Measurements from ENCODE around the gene MICU2.

Gene MICU2, protein sequence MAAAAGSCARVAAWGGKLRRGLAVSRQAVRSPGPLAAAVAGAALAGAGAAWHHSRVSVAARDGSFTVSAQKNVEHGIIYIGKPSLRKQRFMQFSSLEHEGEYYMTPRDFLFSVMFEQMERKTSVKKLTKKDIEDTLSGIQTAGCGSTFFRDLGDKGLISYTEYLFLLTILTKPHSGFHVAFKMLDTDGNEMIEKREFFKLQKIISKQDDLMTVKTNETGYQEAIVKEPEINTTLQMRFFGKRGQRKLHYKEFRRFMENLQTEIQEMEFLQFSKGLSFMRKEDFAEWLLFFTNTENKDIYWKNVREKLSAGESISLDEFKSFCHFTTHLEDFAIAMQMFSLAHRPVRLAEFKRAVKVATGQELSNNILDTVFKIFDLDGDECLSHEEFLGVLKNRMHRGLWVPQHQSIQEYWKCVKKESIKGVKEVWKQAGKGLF

GRCh38 chr13:21603531-21604448 lies at the start of gene MICU2:
Gene MICU2, minus strand, starts transcription at chr13:21604170. Its CDS starts 22 bp downstream, at chr13:21604148.
- DNase-seq = peak; percentile 95

GRCh38 chr13:21641629-21642028 lies 37.7 kb upstream of the MICU2 start:
- no peak for DNase-seq

GRCh38 chr13:21639561-21639960 lies 35.6 kb upstream of the MICU2 start:
- DNase-seq = no peak

DNA sequence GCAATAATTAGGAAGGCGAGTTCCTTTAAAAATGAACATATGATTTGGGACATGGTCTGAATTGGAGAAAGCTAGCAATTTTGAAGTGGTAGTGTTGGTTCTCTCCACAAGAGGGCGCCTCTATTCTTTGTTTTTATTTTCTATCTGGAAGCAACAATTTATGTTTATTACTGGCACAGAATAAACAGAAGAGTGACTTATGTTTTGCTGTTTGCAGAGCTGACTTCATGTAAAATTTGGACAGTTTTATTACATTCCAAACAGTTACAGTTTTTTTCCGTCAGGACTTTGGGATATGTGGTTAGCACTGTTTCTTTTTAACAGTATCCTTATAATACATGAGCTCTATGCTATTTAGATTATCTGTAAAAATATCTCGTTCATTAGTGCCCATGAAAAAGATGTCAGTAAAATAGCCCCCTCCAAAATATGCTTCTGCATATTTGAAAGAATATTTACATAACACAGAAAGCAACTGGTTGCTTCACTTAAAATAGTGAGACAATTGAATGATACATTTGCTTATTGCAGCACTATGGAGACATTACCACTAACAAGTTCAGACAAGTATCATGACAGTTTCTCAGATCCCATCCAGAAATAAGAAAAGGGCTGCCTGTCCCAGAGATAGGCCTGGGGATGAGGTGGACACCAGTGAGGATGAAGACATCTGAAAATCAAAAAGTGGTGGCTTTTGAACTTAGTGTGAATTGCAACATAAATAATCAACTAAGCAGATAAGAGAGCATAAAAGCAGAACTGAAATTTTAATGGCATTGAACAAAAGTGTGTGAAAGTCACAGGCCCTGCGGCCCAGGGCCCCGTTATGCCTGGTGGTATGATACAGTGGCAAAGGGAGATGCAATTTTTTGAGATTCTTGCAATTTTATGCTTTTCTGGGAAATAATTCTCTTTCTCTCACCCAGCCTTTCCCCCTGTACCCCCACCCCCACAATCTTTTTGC lies 34.6 kb upstream of the MICU2 start:
- DNase-seq = peak; percentile 60

- DNase-seq = peak; percentile 22
Measured at GRCh38 chr13:21637296-21637695, 33.3 kb upstream of the MICU2 start.

GRCh38 chr13:21636656-21637055 lies 32.7 kb upstream of the MICU2 start:
- no peak for DNase-seq

DNA sequence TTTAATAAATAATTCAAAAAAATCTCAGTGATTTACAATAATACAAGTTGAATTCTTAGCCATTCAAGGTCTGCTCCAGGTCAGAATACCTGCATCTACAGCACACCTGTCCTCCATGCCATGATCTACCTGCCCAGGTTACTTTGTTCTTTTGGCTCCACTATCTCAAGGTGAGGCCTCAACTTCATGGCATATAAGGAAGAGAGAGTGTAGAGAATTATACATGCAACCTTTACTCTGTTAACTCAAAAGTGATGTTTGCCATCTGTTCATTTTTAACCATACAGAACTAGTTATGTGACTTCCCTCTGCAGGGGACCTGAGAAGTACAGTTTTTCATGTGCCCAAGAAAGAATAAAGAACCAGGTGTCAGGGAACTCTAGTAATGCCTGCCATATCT lies 28.2 kb upstream of the MICU2 start:
- DNase-seq = no peak

DNA sequence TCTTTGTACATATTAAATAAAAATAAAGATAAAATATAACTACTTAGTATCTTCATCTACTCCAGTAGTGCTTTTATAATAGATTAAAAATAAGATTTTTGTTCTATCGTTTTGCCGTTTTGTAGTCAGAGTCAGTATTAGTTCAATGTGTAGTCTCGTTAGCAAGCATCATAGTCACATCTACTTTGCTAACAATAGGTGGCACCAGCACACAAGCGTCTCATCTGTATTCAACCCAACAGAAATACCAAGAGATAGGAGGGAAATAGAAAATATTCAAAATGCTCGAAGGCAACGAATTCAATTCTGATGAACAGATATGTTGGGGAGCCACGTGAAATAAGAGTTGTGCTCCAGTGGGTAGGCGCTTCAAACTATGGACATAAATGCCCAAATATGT lies 21.4 kb upstream of the MICU2 start:
- DNase-seq = peak; percentile 35

GRCh38 chr13:21620861-21621260 lies 16.9 kb upstream of the MICU2 start:
- DNase-seq = no peak

- no peak for DNase-seq
Measured at GRCh38 chr13:21619633-21620220, 15.8 kb upstream of the MICU2 start.

DNA sequence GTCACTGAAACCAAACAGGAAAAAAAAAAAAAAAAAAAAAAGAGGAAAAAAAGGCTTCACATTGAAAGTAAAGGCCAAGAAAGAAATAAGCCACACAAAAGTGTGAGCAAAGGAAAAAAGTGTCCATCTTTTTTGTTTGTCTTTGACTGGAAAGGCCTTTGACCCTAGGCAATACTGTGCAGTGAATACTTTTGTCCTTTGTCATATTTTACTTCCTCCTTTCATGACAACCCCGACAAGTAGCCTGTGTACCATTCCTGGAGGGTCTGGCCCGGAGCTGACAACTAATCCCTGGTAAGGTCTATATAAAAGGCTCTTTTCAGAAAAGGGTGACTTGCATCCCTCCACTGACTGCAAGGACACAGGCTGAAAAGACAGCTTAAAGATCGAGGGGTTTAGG lies 12.9 kb upstream of the MICU2 start:
- DNase-seq = no peak

DNA sequence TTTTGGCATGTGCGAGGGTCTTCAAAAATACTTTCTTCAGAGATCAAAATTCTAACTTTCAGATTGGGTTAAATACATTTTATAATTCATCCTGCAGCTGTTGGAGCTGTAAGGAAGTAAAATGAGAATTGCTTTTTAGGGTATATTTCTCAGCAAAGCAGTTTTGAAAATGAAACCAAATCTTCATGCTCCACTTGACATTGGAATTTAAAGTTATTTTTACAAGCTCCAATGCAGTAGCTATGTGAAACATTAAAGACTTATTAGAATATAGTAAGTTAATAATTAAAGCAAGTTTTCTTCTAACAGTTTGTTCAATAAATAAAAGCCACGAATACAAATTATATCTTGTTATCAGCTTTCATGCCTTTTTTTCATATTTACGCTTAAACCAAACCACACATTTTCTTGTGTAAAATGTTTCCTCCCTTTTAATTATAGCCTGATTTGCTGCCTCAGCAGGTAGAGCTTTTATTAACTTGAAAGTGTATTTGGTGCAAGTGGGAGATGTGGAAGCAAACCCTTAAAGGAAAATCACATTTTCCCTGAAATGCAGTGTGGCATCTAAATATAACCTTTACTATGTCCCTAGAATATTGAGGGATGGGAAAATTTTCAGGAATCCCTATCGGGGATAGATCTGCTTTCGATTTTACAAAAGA lies 12.4 kb upstream of the MICU2 start:
- DNase-seq = no peak

DNA sequence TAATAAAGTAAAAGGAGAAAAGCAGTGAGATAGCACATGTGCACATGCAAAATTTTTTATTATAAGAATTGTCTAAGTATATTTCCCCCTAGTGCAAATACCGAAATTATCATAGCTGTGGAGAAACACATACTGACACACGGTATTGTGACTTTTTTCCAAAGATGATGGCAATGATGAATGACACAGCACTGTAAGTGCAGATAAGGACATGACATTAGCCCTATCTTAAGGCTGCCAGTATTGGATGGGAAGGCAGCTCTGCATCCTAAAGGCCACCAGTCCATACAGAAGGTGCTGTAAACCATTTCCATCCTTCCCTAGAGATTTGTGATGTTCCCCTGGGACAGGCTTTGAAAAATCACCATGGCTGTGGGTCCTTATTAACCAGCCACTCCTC lies 11.5 kb upstream of the MICU2 start:
- no peak for DNase-seq

DNA sequence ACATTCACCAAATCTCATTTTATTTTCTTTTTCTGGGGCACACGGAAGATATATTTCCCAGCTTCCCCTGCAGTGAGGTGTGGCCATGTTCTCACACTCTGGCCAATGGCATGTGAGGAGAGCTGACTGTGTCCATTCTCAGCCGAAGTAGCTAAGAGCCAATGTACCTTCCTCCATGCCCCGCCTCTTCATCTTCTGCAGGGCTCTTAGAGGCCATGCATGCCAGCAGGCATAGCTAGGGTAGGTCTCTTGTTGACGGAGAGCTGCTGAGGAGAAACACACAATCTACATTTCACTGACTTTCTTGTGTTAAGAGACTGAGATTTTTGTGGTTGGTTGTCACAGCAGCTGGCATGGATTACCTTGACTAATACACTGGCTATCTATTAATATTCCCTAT lies 9.8 kb upstream of the MICU2 start:
- no peak for DNase-seq

GRCh38 chr13:21611385-21611784 lies 7.4 kb upstream of the MICU2 start:
- DNase-seq = no peak

GRCh38 chr13:21610687-21611086 lies 6.7 kb upstream of the MICU2 start:
- no peak for DNase-seq

DNA sequence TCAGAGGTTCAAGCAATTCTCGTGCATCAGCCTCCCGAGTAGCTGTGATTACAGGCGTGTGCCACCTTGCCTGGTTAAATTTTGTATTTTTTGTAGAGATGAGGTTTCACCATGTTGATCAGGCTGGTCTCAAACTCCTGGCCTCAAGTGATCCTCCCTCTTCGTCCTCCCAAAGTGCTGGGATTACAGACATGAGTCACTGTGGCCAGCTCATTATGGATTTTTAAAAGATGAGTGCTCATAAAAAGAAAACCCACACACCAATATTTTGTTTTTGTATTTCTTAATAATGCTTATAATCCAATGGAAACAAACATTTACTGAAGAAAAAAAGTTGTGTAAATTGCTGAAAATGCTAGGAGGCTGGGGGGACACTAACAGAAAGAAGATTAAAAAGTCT lies 5.0 kb upstream of the MICU2 start:
- DNase-seq = no peak

DNA sequence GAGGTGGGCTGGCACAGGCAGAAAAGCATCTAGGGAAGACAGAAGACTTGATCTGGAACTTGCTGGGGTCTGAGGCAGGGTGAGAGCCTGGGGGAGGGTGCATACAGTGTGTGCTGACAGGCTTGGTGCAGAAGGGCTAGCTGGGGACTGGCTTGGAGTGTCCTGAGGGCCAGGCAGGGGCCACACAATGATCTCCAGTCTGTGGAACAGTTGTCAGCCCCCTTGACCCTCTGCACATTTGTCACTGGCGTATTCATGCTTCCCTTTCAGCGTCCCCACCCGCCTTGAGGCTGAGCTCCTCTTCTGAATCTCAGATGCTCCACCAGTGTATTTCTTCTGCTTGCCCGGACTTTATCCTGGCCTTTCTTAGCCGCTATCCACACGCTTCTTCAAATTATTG lies 2.8 kb upstream of the MICU2 start:
- no peak for DNase-seq

GRCh38 chr13:21606251-21606650 lies 2.3 kb upstream of the MICU2 start:
- DNase-seq = no peak

- DNase-seq = no peak
Measured at GRCh38 chr13:21596722-21597121, 7.2 kb downstream of the MICU2 start.

DNA sequence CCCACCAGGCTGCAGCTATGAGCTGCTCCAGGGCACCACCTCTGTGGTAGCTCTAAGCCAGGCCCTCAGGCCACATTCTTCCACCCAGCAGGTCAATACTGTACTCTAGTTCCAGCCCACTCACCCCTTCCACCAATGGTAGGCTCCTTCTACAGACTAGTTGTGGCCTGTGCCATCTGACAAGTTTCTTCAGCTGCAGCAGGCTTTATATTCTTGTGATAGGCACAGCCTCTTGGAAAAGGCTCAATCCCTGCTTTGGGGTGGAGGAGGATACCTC lies 8.5 kb downstream of the MICU2 start:
- DNase-seq = no peak

All from CD4-positive, alpha-beta T cell treated with Interleukin-17A for 1 hour (primary cell).